Ovary (tissue), 9 donors: ENCODE results near the gene EIF2B4. TPM values are rescaled to one million over a fixed set of nuclear protein-coding genes. Genes with fewer than 3 reads are reported as not detected.

Experiments used
- DNase-seq, 5 donors: peaks; one replicate each; pipeline ENCODE4 v3.0.0-alpha.2; 2019 to 2020
- H3K27ac ChIP-seq, 2 donors: fragments of 200-600 bp; one replicate each; pipeline versions ENCODE4 v1.5.1 to v1.8.0; 2019 to 2022
- H3K27me3 ChIP-seq: fragments of 200-600 bp; one replicate; pipeline ENCODE4 v1.8.0; 2022
- H3K36me3 ChIP-seq: fragments of 200-600 bp; sonication (generic); one replicate; pipeline ENCODE4 v1.5.1; 2019
- H3K4me1 ChIP-seq: one replicate; pipeline ENCODE4 v1.8.1; 2013; ENCODE audit warnings: mild to moderate bottlenecking, moderate library complexity; ENCODE audit not compliant: insufficient read depth
- H3K4me3 ChIP-seq: fragments of 200-600 bp; sonication (generic); one replicate; pipeline ENCODE4 v1.5.1; 2017
- H3K9me3 ChIP-seq, 2 donors: fragments of 200-600 bp in 1 of 2; sonication (generic) in 1 of 2; one replicate each; pipeline versions ENCODE4 v1.5.1 to v1.8.1; 2013 to 2019; ENCODE audit warnings: mild to moderate bottlenecking in 1 of 2, moderate library complexity in 1 of 2
- EP300 ChIP-seq: sonication (generic); formaldehyde crosslinking; IDR thresholded peaks from one replicate; pipeline ENCODE4 v1.6.1; 2017; ENCODE audit warnings: antibody characterized with exemption
- POLR2A ChIP-seq: fragments of 450-650 bp; IDR thresholded peaks from one replicate; pipeline ENCODE4 v1.6.1; 2017; ENCODE audit warnings: antibody characterized with exemption, mild to moderate bottlenecking, moderate library complexity
- WGBS, 3 donors: extraction: QIAGEN DNeasy Blood & Tissue Kit in 1 of 3; methylation state at CpG; one replicate each; pipeline versions ENCODE4 v1.1.5 to v1.1.7; 2013 to 2017; 5-methylcytosine and 5-hydroxymethylcytosine counted together
- intact Hi-C, 4 donors: fragments of 100-400 bp; cut with DNase I; formaldehyde crosslinking; loops; one replicate each; pipeline versions ENCODE4 v1.11.0 to v1.15.1; 2022 to 2023
- polyA plus RNA-seq, 2 donors: library from polyadenylated mRNA; stranded (reverse); fragments of 200-250 nt in 1 of 2; fragments of 350-450 nt in 1 of 2; fragmentation: Illumina TruSeq in 1 of 2; extraction: RNeasy Lipid Tissue Mini Kit (QIAGEN cat#74804) in 1 of 2; gene quantifications; one replicate each; pipeline ENCODE4 v1.2.3, GENCODE V29; 2013 to 2014
- total RNA-seq, 7 donors: library from RNA; depleted of rRNA in 2 of 7; stranded (reverse); fragments of >200 nt in 2 of 7; fragmentation: NEBNext Ultra II Directional in 3 of 7; extraction: Animal tissue kit (Norgen Biotek cat#: 25700) in 3 of 7; gene quantifications; one replicate each; pipeline versions ENCODE4 v1.1.0 to v1.2.4, GENCODE V29; 2016 to 2023
- TF ChIP-seq, protein P1 (sequence below), 3 donors: fragments of 450-650 bp in 2 of 3; fragments of 200-600 bp in 1 of 3; IDR thresholded peaks; one replicate each; pipeline versions ENCODE4 v1.5.1 to v1.8.0; 2016 to 2022; ENCODE audit warnings: antibody characterized with exemption in 3 of 3, mild to moderate bottlenecking in 1 of 3
- donor health status: DM: no; HTN: no; CAD: no; lungs with moderate emphysema.
- donor health status: DM: no; HTN: no; CAD: no.
- donor health status: Bipolar disorder and iron deficiency.
- donor health status: DM: yes; HTN: yes; CAD: no.
- donor health status: DM: no; HTN: no; CAD: no.
- donor health status: DM: yes; HTN: yes; CAD: no.

Gene EIF2B4
- total and polyA plus RNA-seq, 9 donors = 28.0 to 46.8 (median 39.0) TPM

GRCh38 chr2:27316655-27317412 is 53.3 kb downstream of the EIF2B4 start:
- no peak for DNase-seq
- intact Hi-C loops = no loop called here
- TF ChIP-seq POLR2A (no peak), EP300 (no peak)
- TF ChIP-seq, protein P1, sequence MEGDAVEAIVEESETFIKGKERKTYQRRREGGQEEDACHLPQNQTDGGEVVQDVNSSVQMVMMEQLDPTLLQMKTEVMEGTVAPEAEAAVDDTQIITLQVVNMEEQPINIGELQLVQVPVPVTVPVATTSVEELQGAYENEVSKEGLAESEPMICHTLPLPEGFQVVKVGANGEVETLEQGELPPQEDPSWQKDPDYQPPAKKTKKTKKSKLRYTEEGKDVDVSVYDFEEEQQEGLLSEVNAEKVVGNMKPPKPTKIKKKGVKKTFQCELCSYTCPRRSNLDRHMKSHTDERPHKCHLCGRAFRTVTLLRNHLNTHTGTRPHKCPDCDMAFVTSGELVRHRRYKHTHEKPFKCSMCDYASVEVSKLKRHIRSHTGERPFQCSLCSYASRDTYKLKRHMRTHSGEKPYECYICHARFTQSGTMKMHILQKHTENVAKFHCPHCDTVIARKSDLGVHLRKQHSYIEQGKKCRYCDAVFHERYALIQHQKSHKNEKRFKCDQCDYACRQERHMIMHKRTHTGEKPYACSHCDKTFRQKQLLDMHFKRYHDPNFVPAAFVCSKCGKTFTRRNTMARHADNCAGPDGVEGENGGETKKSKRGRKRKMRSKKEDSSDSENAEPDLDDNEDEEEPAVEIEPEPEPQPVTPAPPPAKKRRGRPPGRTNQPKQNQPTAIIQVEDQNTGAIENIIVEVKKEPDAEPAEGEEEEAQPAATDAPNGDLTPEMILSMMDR (IDR thresholded peaks at IDR 0.05) = no peak
- Histone ChIP-seq H3K9me3 (no peaks in the 10 kb centered on the region), H3K4me3 (no peak overlapping the region), H3K27ac (no peak overlapping the region), H3K36me3 (no peaks in the 10 kb centered on the region), H3K27me3 (no peaks in the 10 kb centered on the region), H3K4me1 (no peaks in the 10 kb centered on the region)
- 68 to 77% (median 72%) methylated on average over 10 to 12 of the region's 12 CpGs for WGBS, 3 donors

- H3K9me3 ChIP-seq = no peaks in the 10 kb centered on the region
- DNase-seq = no peak
- no peak for TF ChIP-seq POLR2A
- H3K27me3 ChIP-seq = no peaks in the 10 kb centered on the region
- H3K4me1 ChIP-seq = no peaks in the 10 kb centered on the region
- H3K36me3 ChIP-seq = no peaks in the 10 kb centered on the region
- H3K27ac ChIP-seq = no peak overlapping the region
- H3K4me3 ChIP-seq = no peak overlapping the region
- intact Hi-C loops = no loop called here
- 68 to 75% (median 72%) methylated on average over 8 of the region's 8 CpGs for WGBS, 3 donors
These were observed 55.0 kb downstream of the EIF2B4 start for GRCh38 chr2:27315122-27315521.

GRCh38 chr2:27314709-27315108 is 55.4 kb downstream of the EIF2B4 start:
- Histone ChIP-seq H3K4me3 (no peak overlapping the region), H3K27ac (no peak overlapping the region), H3K9me3 (no peaks in the 10 kb centered on the region), H3K4me1 (no peaks in the 10 kb centered on the region), H3K27me3 (no peaks in the 10 kb centered on the region), H3K36me3 (no peaks in the 10 kb centered on the region)
- 82 to 88% (median 82%) methylated on average over 9 of the region's 9 CpGs for WGBS, 3 donors
- no peak for DNase-seq
- intact Hi-C loops = no loop called here
- no peak for TF ChIP-seq EP300
- TF ChIP-seq POLR2A = no peak
- TF ChIP-seq, protein P1 (IDR thresholded peaks at IDR 0.05) = no peak

Other genes with a start within 250 kb of the EIF2B4 start
- gene ABHD1, start 246.5 kb downstream of the EIF2B4 start, total RNA-seq = 1 to 10 TPM in 5 of 7 donors, not detected in 2; 1.1 to 2.4 (median 1.5) TPM
- 1 to 10 TPM in 1 of 2 donors, under 1 TPM in 1; 0.86 to 1.6 TPM for gene ABHD1, start 246.5 kb downstream of the EIF2B4 start, polyA plus RNA-seq
- 100 to 1,000 TPM in 1 of 7 donors, 10 to 100 TPM in 6; 42.7 to 113 (median 70.8) TPM for gene PREB, start 235.7 kb downstream of the EIF2B4 start, total RNA-seq
- 10 to 100 TPM; 43.5 to 62.3 TPM for gene PREB, start 235.7 kb downstream of the EIF2B4 start, polyA plus RNA-seq
- not detected for gene PRR30, start 230.9 kb downstream of the EIF2B4 start, total RNA-seq
- not detected for gene PRR30, start 230.9 kb downstream of the EIF2B4 start, polyA plus RNA-seq
- gene TCF23, start 221.3 kb downstream of the EIF2B4 start, total RNA-seq = 10 to 100 TPM in 5 of 7 donors, 1 to 10 TPM in 2; 8.4 to 72.2 (median 41.7) TPM
- gene TCF23, start 221.3 kb downstream of the EIF2B4 start, polyA plus RNA-seq = 10 to 100 TPM; 31.7 to 56.1 TPM
- 100 to 1,000 TPM; 123 to 198 (median 135) TPM for gene ATRAID, start 158.3 kb downstream of the EIF2B4 start, total RNA-seq
- 100 to 1,000 TPM; 199 to 318 TPM for gene ATRAID, start 158.3 kb downstream of the EIF2B4 start, polyA plus RNA-seq
- gene SLC5A6, start 158.1 kb downstream of the EIF2B4 start, total RNA-seq = 10 to 100 TPM; 14.2 to 37.9 (median 21.4) TPM
- 10 to 100 TPM; 11.2 to 13.9 TPM for gene SLC5A6, start 158.1 kb downstream of the EIF2B4 start, polyA plus RNA-seq
- gene CAD, start 153.0 kb downstream of the EIF2B4 start, total RNA-seq = 10 to 100 TPM; 15.3 to 53.9 (median 36.3) TPM
- gene CAD, start 153.0 kb downstream of the EIF2B4 start, polyA plus RNA-seq = 10 to 100 TPM; 11.9 to 16.2 TPM
- gene SLC30A3, start 107.3 kb downstream of the EIF2B4 start, total RNA-seq = 1 to 10 TPM in 1 of 7 donors, under 1 TPM in 3, not detected in 3; 0.23 to 1.1 (median 0.45) TPM
- under 1 TPM; 0.27 to 0.38 TPM for gene SLC30A3, start 107.3 kb downstream of the EIF2B4 start, polyA plus RNA-seq
- under 1 TPM in 1 of 7 donors, not detected in 6; 0.56 TPM for gene DNAJC5G, start 94.9 kb downstream of the EIF2B4 start, total RNA-seq
- gene DNAJC5G, start 94.9 kb downstream of the EIF2B4 start, polyA plus RNA-seq = under 1 TPM; 0.16 to 0.83 TPM
- under 1 TPM in 4 of 7 donors, not detected in 3; 0.12 to 0.72 (median 0.49) TPM for gene TRIM54, start 87.9 kb downstream of the EIF2B4 start, total RNA-seq
- gene TRIM54, start 87.9 kb downstream of the EIF2B4 start, polyA plus RNA-seq = under 1 TPM; 0.20 to 0.21 TPM
- 1 to 10 TPM; 1.4 to 5.6 (median 1.6) TPM for gene UCN, start 61.9 kb downstream of the EIF2B4 start, total RNA-seq
- 1 to 10 TPM in 1 of 2 donors, not detected in 1; 1.5 TPM for gene UCN, start 61.9 kb downstream of the EIF2B4 start, polyA plus RNA-seq
- 10 to 100 TPM; 47.0 to 64.3 (median 59.9) TPM for gene MPV17, start 47.2 kb downstream of the EIF2B4 start, total RNA-seq
- gene MPV17, start 47.2 kb downstream of the EIF2B4 start, polyA plus RNA-seq = 100 to 1,000 TPM in 1 of 2 donors, 10 to 100 TPM in 1; 61.8 to 169 TPM
- 10 to 100 TPM; 32.8 to 57.7 (median 45.8) TPM for gene GTF3C2, start 13.6 kb downstream of the EIF2B4 start, total RNA-seq
- 10 to 100 TPM; 26.8 to 49.9 TPM for gene GTF3C2, start 13.6 kb downstream of the EIF2B4 start, polyA plus RNA-seq
- 100 to 1,000 TPM in 4 of 7 donors, 10 to 100 TPM in 3; 72.3 to 111 (median 100) TPM for gene SNX17, start 278 bp upstream of the EIF2B4 start, total RNA-seq
- gene SNX17, start 278 bp upstream of the EIF2B4 start, polyA plus RNA-seq = 10 to 100 TPM; 82.5 to 94.3 TPM
- 10 to 100 TPM in 6 of 7 donors, 1 to 10 TPM in 1; 4.8 to 24.1 (median 13.6) TPM for gene ZNF513, start 10.4 kb upstream of the EIF2B4 start, total RNA-seq
- 10 to 100 TPM in 1 of 2 donors, 1 to 10 TPM in 1; 3.4 to 11.0 TPM for gene ZNF513, start 10.4 kb upstream of the EIF2B4 start, polyA plus RNA-seq
- 10 to 100 TPM; 27.2 to 57.4 (median 48.0) TPM for gene PPM1G, start 39.3 kb upstream of the EIF2B4 start, total RNA-seq
- gene PPM1G, start 39.3 kb upstream of the EIF2B4 start, polyA plus RNA-seq = 10 to 100 TPM; 41.0 to 89.4 TPM
- gene NRBP1, start 58.3 kb upstream of the EIF2B4 start, total RNA-seq = 100 to 1,000 TPM in 1 of 7 donors, 10 to 100 TPM in 6; 50.8 to 108 (median 90.0) TPM
- 100 to 1,000 TPM in 1 of 2 donors, 10 to 100 TPM in 1; 79.0 to 169 TPM for gene NRBP1, start 58.3 kb upstream of the EIF2B4 start, polyA plus RNA-seq
- gene KRTCAP3, start 72.0 kb upstream of the EIF2B4 start, total RNA-seq = 10 to 100 TPM in 1 of 7 donors, 1 to 10 TPM in 6; 2.0 to 34.5 (median 4.4) TPM
- gene KRTCAP3, start 72.0 kb upstream of the EIF2B4 start, polyA plus RNA-seq = 1 to 10 TPM in 1 of 2 donors, under 1 TPM in 1; 0.82 to 2.8 TPM
- gene IFT172, start 119.4 kb upstream of the EIF2B4 start, total RNA-seq = 10 to 100 TPM; 37.0 to 52.1 (median 43.9) TPM
- gene IFT172, start 119.4 kb upstream of the EIF2B4 start, polyA plus RNA-seq = 10 to 100 TPM; 23.9 to 28.9 TPM
- 100 to 1,000 TPM in 1 of 7 donors, 10 to 100 TPM in 6; 27.3 to 117 (median 53.1) TPM for gene FNDC4, start 124.9 kb upstream of the EIF2B4 start, total RNA-seq
- gene FNDC4, start 124.9 kb upstream of the EIF2B4 start, polyA plus RNA-seq = 10 to 100 TPM; 40.2 to 62.3 TPM
- gene GCKR, start 126.5 kb upstream of the EIF2B4 start, total RNA-seq = 10 to 100 TPM in 3 of 7 donors, 1 to 10 TPM in 4; 1.3 to 14.5 (median 5.4) TPM
- gene GCKR, start 126.5 kb upstream of the EIF2B4 start, polyA plus RNA-seq = 1 to 10 TPM; 4.6 to 4.7 TPM
- 10 to 100 TPM; 40.2 to 69.3 (median 53.4) TPM for gene ZNF512, start 212.7 kb upstream of the EIF2B4 start, total RNA-seq
- gene ZNF512, start 212.7 kb upstream of the EIF2B4 start, polyA plus RNA-seq = 10 to 100 TPM; 28.8 to 79.7 TPM